HepG2 (cell line): ENCODE results near the gene PDGFA.

Source experiments
- DNMT1 ChIP-seq: sonication (generic); formaldehyde crosslinking; IDR thresholded peaks from 2 replicates; pipeline ENCODE4 v1.5.1; 2020; ENCODE audit warnings: mild to moderate bottlenecking, missing genetic modification reagents
- ETV5 ChIP-seq: IDR thresholded peaks from 2 replicates; pipeline ENCODE4 v1.6.1; 2018; ENCODE audit warnings: missing biosample characterization, missing genetic modification reagents, inconsistent platforms, borderline replicate concordance
- FOSL1 ChIP-seq: sonication (generic); formaldehyde crosslinking; IDR thresholded peaks from 2 replicates; pipeline ENCODE4 v1.9.0; 2021; ENCODE audit warnings: missing genetic modification reagents, borderline replicate concordance
- ZKSCAN8 ChIP-seq: IDR thresholded peaks from 2 replicates; pipeline ENCODE4 v1.6.1; 2016; ENCODE audit warnings: borderline replicate concordance, missing genetic modification reagents, missing compliant biosample characterization
- ZNF224 ChIP-seq: sonication (generic); formaldehyde crosslinking; IDR thresholded peaks from 2 replicates; pipeline ENCODE4 v1.5.0; 2020; ENCODE audit warnings: mild to moderate bottlenecking, missing genetic modification reagents
- ZNF781 ChIP-seq: sonication (generic); formaldehyde crosslinking; IDR thresholded peaks from 2 replicates; pipeline ENCODE4 v1.5.1; 2020; ENCODE audit warnings: borderline replicate concordance, mild to moderate bottlenecking, missing genetic modification reagents; ENCODE audit errors: not compliant biosample characterization
- TF ChIP-seq, protein P1 (sequence below): sonication (generic); formaldehyde crosslinking; IDR thresholded peaks from 2 replicates; pipeline ENCODE4 v1.4.0; 2020; ENCODE audit warnings: missing genetic modification reagents
- TF ChIP-seq, protein P2 (sequence below): sonication (generic); formaldehyde crosslinking; IDR thresholded peaks from 2 replicates; pipeline ENCODE4 v1.5.0; 2020; ENCODE audit warnings: mild to moderate bottlenecking, missing genetic modification reagents, moderate library complexity
- TF ChIP-seq, protein P3 (sequence below): IDR thresholded peaks from 2 replicates; pipeline ENCODE4 v1.6.1; 2016
- TF ChIP-seq, protein P4 (sequence below): IDR thresholded peaks from 2 replicates; pipeline ENCODE4 v1.6.1; 2012; ENCODE audit warnings: low read depth, low read length, improper control_type of control experiment
- TF ChIP-seq, protein P5 (sequence below): sonication (generic); formaldehyde crosslinking; IDR thresholded peaks from 2 replicates; pipeline ENCODE4 v1.4.0; 2020; ENCODE audit warnings: low read depth, mild to moderate bottlenecking, missing genetic modification reagents

DNA sequence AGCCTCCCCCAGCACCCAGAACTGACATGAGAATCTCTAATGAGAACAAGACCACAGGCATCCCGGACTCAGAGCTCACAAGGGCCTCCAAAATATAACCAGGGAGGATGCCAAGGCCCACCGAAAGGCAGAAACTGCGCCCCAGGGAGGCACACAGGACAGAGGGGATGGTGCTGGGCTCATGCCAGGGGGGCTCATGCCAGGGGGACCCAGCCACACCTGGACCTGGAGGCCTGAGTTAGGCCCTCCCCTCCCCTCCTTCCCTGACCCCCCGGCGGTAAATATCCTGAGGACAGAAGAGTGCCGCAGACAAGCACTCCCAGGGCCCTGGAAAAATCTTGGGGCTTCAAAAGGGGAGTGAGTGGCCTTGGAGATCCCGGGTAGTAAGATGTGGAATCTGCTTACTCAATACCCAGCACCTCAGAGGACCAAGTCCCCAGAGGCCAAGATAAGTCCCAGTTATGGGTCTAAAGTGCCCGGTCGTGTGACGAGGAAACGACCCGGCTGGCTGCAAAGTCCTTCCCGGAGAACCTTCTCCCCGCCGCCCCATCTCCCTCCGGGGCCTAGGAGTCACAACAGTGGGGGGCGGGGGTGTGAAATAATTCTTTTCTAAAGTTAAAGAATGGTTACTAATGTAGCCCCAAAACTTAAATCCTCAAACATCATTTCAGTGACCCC is 11.9 kb downstream of the PDGFA start:
- TF ChIP-seq, protein P1, sequence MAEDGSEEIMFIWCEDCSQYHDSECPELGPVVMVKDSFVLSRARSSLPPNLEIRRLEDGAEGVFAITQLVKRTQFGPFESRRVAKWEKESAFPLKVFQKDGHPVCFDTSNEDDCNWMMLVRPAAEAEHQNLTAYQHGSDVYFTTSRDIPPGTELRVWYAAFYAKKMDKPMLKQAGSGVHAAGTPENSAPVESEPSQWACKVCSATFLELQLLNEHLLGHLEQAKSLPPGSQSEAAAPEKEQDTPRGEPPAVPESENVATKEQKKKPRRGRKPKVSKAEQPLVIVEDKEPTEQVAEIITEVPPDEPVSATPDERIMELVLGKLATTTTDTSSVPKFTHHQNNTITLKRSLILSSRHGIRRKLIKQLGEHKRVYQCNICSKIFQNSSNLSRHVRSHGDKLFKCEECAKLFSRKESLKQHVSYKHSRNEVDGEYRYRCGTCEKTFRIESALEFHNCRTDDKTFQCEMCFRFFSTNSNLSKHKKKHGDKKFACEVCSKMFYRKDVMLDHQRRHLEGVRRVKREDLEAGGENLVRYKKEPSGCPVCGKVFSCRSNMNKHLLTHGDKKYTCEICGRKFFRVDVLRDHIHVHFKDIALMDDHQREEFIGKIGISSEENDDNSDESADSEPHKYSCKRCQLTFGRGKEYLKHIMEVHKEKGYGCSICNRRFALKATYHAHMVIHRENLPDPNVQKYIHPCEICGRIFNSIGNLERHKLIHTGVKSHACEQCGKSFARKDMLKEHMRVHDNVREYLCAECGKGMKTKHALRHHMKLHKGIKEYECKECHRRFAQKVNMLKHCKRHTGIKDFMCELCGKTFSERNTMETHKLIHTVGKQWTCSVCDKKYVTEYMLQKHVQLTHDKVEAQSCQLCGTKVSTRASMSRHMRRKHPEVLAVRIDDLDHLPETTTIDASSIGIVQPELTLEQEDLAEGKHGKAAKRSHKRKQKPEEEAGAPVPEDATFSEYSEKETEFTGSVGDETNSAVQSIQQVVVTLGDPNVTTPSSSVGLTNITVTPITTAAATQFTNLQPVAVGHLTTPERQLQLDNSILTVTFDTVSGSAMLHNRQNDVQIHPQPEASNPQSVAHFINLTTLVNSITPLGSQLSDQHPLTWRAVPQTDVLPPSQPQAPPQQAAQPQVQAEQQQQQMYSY, result no peak
- no peak for TF ChIP-seq ZNF224 (CRISPR knock-in tag)
- TF ChIP-seq, protein P2, sequence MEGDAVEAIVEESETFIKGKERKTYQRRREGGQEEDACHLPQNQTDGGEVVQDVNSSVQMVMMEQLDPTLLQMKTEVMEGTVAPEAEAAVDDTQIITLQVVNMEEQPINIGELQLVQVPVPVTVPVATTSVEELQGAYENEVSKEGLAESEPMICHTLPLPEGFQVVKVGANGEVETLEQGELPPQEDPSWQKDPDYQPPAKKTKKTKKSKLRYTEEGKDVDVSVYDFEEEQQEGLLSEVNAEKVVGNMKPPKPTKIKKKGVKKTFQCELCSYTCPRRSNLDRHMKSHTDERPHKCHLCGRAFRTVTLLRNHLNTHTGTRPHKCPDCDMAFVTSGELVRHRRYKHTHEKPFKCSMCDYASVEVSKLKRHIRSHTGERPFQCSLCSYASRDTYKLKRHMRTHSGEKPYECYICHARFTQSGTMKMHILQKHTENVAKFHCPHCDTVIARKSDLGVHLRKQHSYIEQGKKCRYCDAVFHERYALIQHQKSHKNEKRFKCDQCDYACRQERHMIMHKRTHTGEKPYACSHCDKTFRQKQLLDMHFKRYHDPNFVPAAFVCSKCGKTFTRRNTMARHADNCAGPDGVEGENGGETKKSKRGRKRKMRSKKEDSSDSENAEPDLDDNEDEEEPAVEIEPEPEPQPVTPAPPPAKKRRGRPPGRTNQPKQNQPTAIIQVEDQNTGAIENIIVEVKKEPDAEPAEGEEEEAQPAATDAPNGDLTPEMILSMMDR (CRISPR knock-in tag), result no peak
- no peak for TF ChIP-seq DNMT1
- TF ChIP-seq ZNF781 (CRISPR knock-in tag), result no peak
- no peak for TF ChIP-seq FOSL1 (CRISPR knock-in tag)
- TF ChIP-seq, protein P3, sequence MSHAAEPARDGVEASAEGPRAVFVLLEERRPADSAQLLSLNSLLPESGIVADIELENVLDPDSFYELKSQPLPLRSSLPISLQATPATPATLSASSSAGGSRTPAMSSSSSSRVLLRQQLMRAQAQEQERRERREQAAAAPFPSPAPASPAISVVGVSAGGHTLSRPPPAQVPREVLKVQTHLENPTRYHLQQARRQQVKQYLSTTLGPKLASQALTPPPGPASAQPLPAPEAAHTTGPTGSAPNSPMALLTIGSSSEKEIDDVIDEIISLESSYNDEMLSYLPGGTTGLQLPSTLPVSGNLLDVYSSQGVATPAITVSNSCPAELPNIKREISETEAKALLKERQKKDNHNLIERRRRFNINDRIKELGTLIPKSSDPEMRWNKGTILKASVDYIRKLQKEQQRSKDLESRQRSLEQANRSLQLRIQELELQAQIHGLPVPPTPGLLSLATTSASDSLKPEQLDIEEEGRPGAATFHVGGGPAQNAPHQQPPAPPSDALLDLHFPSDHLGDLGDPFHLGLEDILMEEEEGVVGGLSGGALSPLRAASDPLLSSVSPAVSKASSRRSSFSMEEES (CRISPR knock-in tag), result no peak
- no peak for TF ChIP-seq ZKSCAN8 (CRISPR knock-in tag)
- TF ChIP-seq ETV5, result no peak
- TF ChIP-seq, protein P4, sequence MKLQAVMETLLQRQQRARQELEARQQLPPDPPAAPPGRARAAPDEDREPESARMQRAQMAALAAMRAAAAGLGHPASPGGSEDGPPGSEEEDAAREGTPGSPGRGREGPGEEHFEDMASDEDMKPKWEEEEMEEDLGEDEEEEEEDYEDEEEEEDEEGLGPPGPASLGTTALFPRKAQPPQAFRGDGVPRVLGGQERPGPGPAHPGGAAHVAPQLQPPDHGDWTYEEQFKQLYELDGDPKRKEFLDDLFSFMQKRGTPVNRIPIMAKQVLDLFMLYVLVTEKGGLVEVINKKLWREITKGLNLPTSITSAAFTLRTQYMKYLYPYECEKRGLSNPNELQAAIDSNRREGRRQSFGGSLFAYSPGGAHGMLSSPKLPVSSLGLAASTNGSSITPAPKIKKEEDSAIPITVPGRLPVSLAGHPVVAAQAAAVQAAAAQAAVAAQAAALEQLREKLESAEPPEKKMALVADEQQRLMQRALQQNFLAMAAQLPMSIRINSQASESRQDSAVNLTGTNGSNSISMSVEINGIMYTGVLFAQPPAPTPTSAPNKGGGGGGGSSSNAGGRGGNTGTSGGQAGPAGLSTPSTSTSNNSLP, result no peak
- TF ChIP-seq, protein P5, sequence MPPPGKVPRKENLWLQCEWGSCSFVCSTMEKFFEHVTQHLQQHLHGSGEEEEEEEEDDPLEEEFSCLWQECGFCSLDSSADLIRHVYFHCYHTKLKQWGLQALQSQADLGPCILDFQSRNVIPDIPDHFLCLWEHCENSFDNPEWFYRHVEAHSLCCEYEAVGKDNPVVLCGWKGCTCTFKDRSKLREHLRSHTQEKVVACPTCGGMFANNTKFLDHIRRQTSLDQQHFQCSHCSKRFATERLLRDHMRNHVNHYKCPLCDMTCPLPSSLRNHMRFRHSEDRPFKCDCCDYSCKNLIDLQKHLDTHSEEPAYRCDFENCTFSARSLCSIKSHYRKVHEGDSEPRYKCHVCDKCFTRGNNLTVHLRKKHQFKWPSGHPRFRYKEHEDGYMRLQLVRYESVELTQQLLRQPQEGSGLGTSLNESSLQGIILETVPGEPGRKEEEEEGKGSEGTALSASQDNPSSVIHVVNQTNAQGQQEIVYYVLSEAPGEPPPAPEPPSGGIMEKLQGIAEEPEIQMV (CRISPR knock-in tag), result no peak
